Measurements from ENCODE around the gene NPPC.
"Not testable (repeated sequence)": the region's sequence is repeated elsewhere in the genome, so short reads cannot be mapped to it uniquely, and the experiment has no call there.

Gene NPPC

DNA sequence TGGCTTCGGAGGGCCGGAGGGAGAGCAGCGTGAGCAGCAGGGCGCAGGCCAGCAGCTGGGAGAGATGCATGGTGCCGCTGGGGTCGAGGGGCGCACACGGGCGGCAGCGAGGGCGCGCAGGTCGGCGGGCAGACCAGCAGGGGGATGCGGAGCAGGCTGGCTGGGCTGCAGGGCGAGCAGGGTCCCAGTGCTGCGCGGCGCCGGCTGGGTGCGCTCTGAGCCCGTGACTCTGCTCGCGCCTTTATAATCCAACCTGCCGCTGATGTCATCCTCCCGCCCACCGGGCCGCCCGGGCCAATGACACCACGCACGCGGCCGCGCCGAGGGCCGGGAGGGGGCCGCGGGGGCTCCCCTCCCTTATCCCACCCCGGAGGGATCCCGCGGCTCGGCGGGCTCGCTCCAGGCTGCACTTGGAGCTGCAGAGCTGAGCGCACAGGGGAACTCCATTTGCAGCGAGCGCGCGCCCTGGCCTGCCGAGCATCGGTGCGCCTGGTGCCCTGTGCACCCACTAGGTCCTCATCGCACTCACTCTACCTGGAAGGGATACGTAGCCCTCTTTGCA lies at the start of gene NPPC:
NPPC (minus strand) TSS at position 217 of the 562 bp plus-strand sequence; CDS start at position 70, 147 bp downstream.
- no peak for DNase-seq (ENCODE audit: low spot score)

- DNase-seq (ENCODE audit: low spot score) = no peak
Measured at GRCh38 chr2:231975001-231975400, 48.8 kb upstream of the NPPC start.

DNA sequence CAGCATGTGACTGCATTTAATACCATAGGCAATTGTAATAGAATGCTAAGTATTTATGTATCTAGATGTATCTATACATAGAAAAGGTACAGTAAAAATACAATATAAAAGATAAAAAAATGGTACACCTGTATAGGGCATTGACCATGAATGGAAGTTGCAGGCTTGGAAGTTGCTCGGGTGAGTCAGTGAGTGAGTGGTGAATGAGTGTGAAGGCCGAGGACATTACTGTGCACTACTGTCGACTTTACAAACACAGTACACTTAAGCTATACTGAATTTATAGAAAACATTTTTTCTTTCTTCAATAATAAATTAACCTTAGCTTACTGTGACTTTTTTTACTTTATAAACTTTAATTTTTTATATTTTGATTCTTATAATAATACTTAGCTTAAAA lies 44.3 kb upstream of the NPPC start:
- DNase-seq (ENCODE audit: low spot score) = no peak

DNA sequence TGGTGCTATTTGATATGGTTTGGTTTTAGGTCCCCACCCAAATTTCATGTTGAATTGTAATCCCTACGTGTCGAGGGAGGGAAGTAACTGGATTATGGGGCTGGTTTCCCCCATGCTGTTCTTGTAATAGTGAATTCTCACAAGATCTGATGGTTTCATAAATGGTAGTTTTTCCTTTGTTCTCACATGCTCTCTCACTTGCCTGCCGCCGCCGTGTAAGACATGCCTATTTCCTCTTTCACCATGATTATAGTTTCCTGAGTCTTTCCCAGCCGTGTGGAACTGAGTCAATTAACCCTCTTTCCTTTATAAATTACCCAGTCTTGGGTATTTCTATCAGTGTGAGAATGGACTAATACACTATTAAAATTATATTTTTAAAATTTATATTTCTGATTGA lies 42.6 kb upstream of the NPPC start:
- no peak for DNase-seq (ENCODE audit: low spot score)

- no peak for DNase-seq (ENCODE audit: low spot score)
Measured at GRCh38 chr2:231966886-231967285, 40.7 kb upstream of the NPPC start.

DNA sequence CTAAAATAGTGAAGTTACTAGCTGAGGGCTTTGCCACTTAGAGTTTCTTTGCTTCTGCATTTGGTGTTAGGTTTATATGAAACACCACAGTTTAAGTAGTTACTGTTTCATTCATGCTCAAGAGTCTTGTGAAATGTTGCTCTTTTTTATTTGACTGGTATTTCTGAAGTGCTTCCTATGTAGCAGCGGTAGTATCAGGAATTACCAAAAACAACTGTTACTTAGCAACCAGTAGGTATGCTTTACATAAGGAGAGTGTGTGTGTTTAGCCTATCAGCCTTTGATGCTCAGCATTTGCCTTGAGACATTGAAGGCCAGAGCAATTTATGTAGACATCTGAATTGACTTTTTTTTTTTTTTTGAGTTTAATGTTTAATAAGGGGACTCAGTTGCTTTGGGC lies 38.9 kb upstream of the NPPC start:
- no peak for DNase-seq (ENCODE audit: low spot score)

DNA sequence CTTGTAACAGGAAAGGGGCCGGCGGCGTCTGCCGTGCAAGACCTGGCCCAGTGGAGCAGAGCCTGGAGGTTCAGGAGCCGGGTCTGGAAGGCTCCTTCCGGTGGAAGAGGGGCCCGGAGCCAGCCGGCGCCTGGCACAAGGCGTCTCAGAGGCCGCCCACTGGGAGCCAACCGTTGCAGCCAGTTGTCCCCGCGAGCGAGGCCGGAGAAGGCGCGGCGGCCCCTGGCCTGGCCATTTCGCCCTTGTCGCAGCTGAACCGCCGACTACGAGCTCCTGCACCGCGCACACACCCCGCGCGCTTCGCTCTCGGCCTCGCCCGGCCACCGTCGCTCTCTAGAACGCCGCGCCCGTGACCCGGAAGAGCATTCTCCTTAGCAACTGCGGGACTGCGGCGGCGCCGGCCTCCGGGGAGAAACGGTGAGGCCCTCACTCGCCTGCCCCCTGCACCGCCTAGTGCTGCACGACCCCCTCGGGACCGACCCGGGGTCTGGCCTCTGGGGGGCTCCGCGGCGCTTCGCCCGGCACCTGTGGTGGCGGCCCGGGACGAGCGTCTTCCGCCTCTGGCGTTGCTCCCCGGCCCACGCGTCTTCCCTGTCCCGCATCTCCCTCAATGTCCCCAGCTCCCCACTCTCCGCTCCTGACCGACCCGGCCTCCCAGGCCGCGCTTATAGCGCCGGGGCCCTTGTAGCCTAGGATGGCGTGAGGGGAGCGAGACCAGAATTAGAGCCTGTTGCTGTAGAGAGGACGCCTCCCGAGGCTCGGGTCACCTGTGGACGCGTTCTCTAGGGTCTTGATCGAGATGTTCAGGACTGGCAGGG lies 35.4 kb upstream of the NPPC start, which contains the start of gene DIS3L2:
DIS3L2 (plus strand) TSS at position 365 of the 818 bp plus-strand sequence. CDS start 53,215 bp downstream, outside the sequence.
- DNase-seq (ENCODE audit: low spot score) = peak; percentile 48

- DNase-seq (ENCODE audit: low spot score) = no peak
Measured at GRCh38 chr2:231960810-231961348, 34.7 kb upstream of the NPPC start.

DNA sequence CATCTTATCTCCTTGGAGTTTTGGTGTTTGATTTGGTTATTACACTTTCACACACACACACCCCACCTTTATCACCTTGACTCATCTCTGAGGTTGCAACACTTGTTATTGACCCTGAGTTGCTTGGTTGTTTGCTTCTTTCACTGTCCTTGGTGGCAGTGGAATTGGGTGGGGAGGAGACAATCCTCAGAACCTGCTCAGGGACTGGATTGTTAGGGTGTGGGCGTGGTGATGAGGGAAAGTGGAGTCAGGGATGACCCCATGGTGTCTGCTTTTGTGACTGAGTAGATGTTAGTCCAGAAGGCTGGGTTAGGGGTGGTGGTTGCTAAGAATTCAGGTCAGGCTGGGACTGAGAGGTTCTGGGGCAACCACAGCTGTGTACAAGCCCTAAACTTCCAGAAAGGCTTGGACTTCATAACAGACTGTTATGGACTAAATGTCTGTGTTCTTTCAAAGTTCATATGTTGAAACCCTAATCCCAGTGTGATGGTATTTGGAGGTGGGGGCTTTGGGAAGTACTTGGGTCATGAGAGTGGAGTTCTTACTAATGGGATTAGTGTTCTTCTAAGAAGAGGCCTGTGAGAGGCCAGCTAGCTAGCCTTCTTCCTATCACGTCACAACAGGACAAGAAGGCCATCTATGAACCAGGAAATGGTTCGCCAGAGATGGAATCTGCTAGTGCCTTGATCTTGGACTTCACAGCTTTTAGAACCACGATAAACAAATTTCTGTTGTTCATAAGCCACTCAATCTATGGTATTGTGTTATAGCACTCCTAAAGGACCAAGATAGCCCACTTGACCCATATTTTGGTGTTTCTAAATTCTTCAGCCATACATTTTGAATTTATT lies 31.9 kb upstream of the NPPC start:
- DNase-seq (ENCODE audit: low spot score) = no peak

GRCh38 chr2:231955758-231956472 lies 29.7 kb upstream of the NPPC start:
- no peak for DNase-seq (ENCODE audit: low spot score)

DNA sequence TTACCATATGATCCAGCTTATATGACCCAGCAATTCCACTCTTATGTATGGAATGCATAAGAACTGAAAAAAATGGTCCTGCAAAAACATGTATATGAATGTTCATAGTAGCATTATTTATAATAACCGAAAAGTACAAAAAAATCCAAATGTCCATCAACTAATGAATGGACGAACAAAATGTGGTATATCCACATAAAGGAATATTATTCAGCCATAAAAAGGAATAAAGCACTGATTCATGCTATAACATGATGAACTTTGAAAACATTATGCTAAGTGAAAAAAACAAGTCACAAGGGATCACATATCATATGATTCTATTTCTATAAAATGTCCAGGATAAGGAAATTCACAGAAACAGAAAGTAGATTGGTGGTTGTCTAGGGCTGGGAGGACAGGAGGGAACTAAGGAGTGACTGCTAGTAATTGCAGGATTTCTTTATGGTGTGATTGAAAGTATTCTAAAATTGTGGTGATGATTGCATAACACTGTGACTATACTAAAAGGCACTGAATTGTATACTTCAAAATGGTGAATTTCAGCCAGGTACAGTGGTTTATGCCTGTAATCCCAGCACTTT lies 25.3 kb upstream of the NPPC start:
- DNase-seq (ENCODE audit: low spot score) = no peak

- DNase-seq (ENCODE audit: low spot score) = no peak
Measured at GRCh38 chr2:231947694-231948093, 21.5 kb upstream of the NPPC start.

GRCh38 chr2:231947112-231947511 lies 20.9 kb upstream of the NPPC start:
- not testable (repeated sequence) for DNase-seq (ENCODE audit: low spot score)

- DNase-seq (ENCODE audit: low spot score) = no peak
Measured at GRCh38 chr2:231946241-231946814, 20.1 kb upstream of the NPPC start.

GRCh38 chr2:231942180-231942579 lies 16.0 kb upstream of the NPPC start:
- DNase-seq (ENCODE audit: low spot score) = no peak

DNA sequence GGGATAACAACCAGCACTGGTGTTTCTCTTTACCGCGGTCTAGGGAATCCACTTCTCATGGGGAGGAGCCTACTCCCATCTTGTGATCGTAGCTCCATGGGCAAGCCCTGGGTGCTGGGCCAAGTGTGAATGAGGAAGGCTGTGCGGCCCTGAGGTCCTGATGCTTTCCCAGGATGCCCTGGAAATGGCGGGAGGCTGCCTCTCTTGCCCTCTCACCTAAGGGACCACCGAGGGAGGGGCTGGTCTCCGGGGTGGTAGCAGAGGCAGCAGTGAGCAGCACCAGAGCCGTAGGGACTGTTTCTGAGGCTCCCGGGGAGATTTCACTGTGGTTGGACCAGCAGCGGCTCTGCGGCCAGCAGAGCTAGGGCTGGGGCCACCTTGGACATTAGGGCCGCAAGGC lies 15.5 kb upstream of the NPPC start:
- no peak for DNase-seq (ENCODE audit: low spot score)

DNA sequence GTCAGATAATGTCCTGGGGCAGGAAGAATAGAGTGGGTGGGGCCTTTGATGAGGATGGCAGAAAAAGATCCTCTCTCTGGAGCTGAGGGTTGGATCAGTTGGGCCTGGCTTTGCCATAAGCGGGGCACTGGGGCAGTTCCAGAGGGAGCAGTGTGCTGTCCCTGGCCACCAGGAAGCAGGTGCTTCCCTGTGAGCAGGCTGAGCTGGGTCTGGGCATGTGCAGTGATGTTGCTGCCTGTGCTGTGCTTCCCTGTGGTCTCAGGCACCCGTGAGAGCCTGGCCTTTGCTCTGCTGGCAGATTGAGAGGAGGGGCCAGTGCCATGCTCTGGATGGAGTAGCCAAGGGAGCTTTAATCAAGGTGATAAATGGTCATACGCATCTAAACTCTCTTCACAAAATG lies 14.6 kb upstream of the NPPC start:
- DNase-seq (ENCODE audit: low spot score) = no peak

DNA sequence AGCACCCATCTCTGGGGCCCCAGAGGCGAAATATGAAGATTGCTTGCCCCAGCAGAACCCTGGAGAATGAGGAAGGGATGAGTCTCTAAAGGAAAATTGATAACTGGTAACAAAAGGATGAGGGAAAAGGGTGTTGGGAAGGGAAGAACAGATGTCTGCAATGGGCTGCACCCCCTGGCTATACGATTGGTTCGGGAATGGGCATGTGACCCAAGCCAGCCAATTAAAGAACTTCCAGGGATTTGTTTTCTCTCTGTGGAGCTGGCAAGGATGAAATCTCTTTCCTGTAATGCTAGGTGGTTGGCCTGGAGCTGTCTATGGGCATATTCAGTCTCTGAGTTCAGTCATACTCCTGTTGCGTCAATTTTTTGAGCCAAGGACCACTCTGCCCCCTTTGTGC lies 12.8 kb upstream of the NPPC start:
- DNase-seq (ENCODE audit: low spot score) = no peak

GRCh38 chr2:231937057-231937456 lies 10.9 kb upstream of the NPPC start:
- DNase-seq (ENCODE audit: low spot score) = no peak

DNA sequence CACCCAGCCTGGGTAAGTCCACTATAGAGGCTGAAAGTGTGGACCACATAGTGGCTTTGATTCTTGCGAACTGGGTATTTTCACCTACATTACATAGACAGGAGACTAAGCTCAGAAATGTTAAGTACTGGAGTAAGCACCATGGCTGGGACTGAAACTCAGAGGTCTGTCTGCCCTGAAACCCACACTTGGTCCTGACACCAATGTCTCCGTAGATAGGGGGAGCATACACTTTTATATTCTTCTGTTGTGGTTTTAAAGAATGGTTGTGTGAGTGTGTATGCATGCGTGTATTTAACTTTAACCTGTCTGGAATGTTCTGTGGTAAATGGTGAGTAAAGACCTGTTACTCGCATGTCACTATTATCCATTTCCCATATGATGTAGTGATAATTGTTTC lies 10.3 kb upstream of the NPPC start:
- no peak for DNase-seq (ENCODE audit: low spot score)

- no peak for DNase-seq (ENCODE audit: low spot score)
Measured at GRCh38 chr2:231935815-231936214, 9.6 kb upstream of the NPPC start.
